ENCODE data around the gene OTOF. TPM values are rescaled to one million over a fixed set of nuclear protein-coding genes. Genes with fewer than 3 reads are reported as not detected.

Gene OTOF
- total and polyA plus RNA-seq, 2 experiments from 2014 or later: 0.21 to 0.23 TPM

DNA sequence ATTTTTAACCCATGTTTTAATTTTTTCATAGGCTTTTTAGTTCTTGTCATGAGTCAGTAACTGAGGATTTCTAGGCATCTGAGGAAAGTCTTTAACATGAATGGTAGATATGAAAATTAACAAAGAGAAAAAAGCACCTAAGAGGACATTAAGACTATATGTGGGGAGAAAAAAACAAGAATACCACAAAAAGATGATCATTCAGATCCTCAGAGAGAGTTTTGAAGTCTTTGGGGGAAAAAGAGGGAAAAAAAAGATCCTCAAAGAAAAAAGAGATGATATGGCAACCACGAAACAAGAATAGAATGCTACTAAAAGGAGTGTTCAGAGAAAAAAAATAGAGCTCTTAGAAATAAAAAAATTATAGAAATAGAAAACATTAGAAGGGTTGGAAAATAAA is 68.1 kb downstream of the OTOF start:
- H3K36me3 ChIP-seq (ENCODE audit: insufficient read depth): no peaks in the 10 kb centered on the region
- H3K9me2 ChIP-seq (ENCODE audit: insufficient read depth): no peaks in the 10 kb centered on the region
- H3K27ac Mint-ChIP-seq: no peak overlapping the region
- no peaks in the 10 kb centered on the region for H3K4me1 Mint-ChIP-seq
- H2AFZ ChIP-seq: no peak overlapping the region
- TF ChIP-seq STAT1 (IDR thresholded peaks at IDR 0.05; ENCODE audit: unreplicated experiment): no peak
- TF ChIP-seq REST (IDR thresholded peaks at IDR 0.05; ENCODE audit: unreplicated experiment): no peak
- no peak for TF ChIP-seq EZH2phosphoT487 (IDR thresholded peaks at IDR 0.05; ENCODE audit: unreplicated experiment)
- TF ChIP-seq ZNF114 (CRISPR knock-in tag; IDR thresholded peaks at IDR 0.05): no peak
- TF ChIP-seq JUNB (IDR thresholded peaks at IDR 0.05; ENCODE audit: unreplicated experiment): no peak
- no peak for TF ChIP-seq NANOG (IDR thresholded peaks at IDR 0.05; ENCODE audit: borderline replicate concordance)
- TF ChIP-seq, protein P1, sequence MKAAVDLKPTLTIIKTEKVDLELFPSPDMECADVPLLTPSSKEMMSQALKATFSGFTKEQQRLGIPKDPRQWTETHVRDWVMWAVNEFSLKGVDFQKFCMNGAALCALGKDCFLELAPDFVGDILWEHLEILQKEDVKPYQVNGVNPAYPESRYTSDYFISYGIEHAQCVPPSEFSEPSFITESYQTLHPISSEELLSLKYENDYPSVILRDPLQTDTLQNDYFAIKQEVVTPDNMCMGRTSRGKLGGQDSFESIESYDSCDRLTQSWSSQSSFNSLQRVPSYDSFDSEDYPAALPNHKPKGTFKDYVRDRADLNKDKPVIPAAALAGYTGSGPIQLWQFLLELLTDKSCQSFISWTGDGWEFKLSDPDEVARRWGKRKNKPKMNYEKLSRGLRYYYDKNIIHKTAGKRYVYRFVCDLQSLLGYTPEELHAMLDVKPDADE (IDR thresholded peaks at IDR 0.05): no peak
- no peak for TF ChIP-seq ZNF331 (CRISPR knock-in tag; IDR thresholded peaks at IDR 0.05; ENCODE audit: low read depth)
- no peak for TF ChIP-seq CTCF (conservative IDR thresholded peaks at IDR 0.05; ENCODE audit: low read depth in 2 of 2)
- TF ChIP-seq POLR2AphosphoS5 (IDR thresholded peaks at IDR 0.05; ENCODE audit: low read depth): no peak
- TF ChIP-seq CREB1 (CRISPR knock-in tag; IDR thresholded peaks at IDR 0.05; ENCODE audit: low read depth): no peak
- TF ChIP-seq EZH2 (IDR thresholded peaks at IDR 0.05; ENCODE audit: low read depth, unreplicated experiment): no peak
- TF ChIP-seq, protein P2, sequence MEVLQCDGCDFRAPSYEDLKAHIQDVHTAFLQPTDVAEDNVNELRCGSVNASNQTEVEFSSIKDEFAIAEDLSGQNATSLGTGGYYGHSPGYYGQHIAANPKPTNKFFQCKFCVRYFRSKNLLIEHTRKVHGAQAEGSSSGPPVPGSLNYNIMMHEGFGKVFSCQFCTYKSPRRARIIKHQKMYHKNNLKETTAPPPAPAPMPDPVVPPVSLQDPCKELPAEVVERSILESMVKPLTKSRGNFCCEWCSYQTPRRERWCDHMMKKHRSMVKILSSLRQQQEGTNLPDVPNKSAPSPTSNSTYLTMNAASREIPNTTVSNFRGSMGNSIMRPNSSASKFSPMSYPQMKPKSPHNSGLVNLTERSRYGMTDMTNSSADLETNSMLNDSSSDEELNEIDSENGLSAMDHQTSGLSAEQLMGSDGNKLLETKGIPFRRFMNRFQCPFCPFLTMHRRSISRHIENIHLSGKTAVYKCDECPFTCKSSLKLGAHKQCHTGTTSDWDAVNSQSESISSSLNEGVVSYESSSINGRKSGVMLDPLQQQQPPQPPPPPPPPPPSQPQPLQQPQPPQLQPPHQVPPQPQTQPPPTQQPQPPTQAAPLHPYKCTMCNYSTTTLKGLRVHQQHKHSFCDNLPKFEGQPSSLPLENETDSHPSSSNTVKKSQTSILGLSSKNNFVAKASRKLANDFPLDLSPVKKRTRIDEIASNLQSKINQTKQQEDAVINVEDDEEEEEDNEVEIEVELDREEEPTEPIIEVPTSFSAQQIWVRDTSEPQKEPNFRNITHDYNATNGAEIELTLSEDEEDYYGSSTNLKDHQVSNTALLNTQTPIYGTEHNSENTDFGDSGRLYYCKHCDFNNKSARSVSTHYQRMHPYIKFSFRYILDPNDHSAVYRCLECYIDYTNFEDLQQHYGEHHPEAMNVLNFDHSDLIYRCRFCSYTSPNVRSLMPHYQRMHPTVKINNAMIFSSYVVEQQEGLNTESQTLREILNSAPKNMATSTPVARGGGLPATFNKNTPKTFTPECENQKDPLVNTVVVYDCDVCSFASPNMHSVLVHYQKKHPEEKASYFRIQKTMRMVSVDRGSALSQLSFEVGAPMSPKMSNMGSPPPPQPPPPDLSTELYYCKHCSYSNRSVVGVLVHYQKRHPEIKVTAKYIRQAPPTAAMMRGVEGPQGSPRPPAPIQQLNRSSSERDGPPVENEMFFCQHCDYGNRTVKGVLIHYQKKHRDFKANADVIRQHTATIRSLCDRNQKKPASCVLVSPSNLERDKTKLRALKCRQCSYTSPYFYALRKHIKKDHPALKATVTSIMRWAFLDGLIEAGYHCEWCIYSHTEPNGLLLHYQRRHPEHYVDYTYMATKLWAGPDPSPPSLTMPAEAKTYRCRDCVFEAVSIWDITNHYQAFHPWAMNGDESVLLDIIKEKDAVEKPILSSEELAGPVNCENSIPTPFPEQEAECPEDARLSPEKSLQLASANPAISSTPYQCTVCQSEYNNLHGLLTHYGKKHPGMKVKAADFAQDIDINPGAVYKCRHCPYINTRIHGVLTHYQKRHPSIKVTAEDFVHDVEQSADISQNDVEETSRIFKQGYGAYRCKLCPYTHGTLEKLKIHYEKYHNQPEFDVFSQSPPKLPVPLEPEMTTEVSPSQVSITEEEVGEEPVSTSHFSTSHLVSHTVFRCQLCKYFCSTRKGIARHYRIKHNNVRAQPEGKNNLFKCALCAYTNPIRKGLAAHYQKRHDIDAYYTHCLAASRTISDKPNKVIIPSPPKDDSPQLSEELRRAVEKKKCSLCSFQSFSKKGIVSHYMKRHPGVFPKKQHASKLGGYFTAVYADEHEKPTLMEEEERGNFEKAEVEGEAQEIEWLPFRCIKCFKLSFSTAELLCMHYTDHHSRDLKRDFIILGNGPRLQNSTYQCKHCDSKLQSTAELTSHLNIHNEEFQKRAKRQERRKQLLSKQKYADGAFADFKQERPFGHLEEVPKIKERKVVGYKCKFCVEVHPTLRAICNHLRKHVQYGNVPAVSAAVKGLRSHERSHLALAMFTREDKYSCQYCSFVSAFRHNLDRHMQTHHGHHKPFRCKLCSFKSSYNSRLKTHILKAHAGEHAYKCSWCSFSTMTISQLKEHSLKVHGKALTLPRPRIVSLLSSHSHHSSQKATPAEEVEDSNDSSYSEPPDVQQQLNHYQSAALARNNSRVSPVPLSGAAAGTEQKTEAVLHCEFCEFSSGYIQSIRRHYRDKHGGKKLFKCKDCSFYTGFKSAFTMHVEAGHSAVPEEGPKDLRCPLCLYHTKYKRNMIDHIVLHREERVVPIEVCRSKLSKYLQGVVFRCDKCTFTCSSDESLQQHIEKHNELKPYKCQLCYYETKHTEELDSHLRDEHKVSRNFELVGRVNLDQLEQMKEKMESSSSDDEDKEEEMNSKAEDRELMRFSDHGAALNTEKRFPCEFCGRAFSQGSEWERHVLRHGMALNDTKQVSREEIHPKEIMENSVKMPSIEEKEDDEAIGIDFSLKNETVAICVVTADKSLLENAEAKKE (CRISPR knock-in tag; IDR thresholded peaks at IDR 0.05): no peak
- no peak for DNase-seq (ENCODE audit: low spot score)
- H4K20me1 ChIP-seq (replicated peaks; ENCODE audit: insufficient read depth): no peaks in the 10 kb centered on the region
- H3F3A ChIP-seq (replicated peaks; ENCODE audit: low read depth): no peaks in the 10 kb centered on the region
- no peaks in the 10 kb centered on the region for H3K27me3 Mint-ChIP-seq (ENCODE audit: insufficient read depth, low read depth, poor library complexity)
- H3K9me3 Mint-ChIP-seq: no peaks in the 10 kb centered on the region
- H3K36me3 Mint-ChIP-seq (ENCODE audit: low read depth): no peaks in the 10 kb centered on the region
- H3K27me3 ChIP-seq (ENCODE audit: insufficient read depth): no peaks in the 10 kb centered on the region
- H3K4me3 Mint-ChIP-seq: no peak overlapping the region
- H3K4me3 ChIP-seq: no peak overlapping the region
- no peak for ATAC-seq
- H3K79me2 ChIP-seq (replicated peaks; ENCODE audit: insufficient read depth): no peaks in the 10 kb centered on the region
- H3K4me1 ChIP-seq (ENCODE audit: insufficient read depth): no peaks in the 10 kb centered on the region
- H3K4me2 ChIP-seq: no peak overlapping the region
- no peak overlapping the region for H3K27ac ChIP-seq (ENCODE audit: low read depth)

Measured in GM23338 (cell line).